ENCODE results near the gene SPATA9. TPM values are rescaled to one million over a fixed set of nuclear protein-coding genes. Genes with fewer than 3 reads are reported as not detected.

SPATA9 gene
- total and polyA plus RNA-seq, 4 donors: 0.28 to 0.49 TPM; not detected in 2

GRCh38 chr5:95717439-95717838, 34.6 kb upstream of the SPATA9 start:
- 88% methylated on average over 2 of the region's 2 CpGs for WGBS
- no peak overlapping the region for H3K4me3 ChIP-seq (ENCODE audit: low read depth in 1 of 3, low read length in 3 of 3)
- H3K36me3 ChIP-seq (ENCODE audit: control insufficient read depth in 4 of 4, insufficient read depth in 3 of 4, low read depth in 1 of 4, low read length in 3 of 4): no peaks in the 10 kb centered on the region

GRCh38 chr5:95715799-95716461, 33.1 kb upstream of the SPATA9 start:
- no peak overlapping the region for H3K9ac ChIP-seq (ENCODE audit: low read depth in 1 of 2, low read length in 2 of 2)
- no peak overlapping the region for H3K27ac ChIP-seq (ENCODE audit: low read depth in 1 of 2, low read length in 2 of 2)
- no peaks in the 10 kb centered on the region for H3K4me1 ChIP-seq (ENCODE audit: control insufficient read depth in 4 of 4, insufficient read depth in 4 of 4, low read length in 3 of 4)
- H3K27me3 ChIP-seq (ENCODE audit: control insufficient read depth in 4 of 4, insufficient read depth in 4 of 4, low read length in 3 of 4): no peaks in the 10 kb centered on the region
- H3K9me3 ChIP-seq (ENCODE audit: control insufficient read depth in 4 of 4, low read length in 3 of 4): no peaks in the 10 kb centered on the region
- no peak overlapping the region for H3K4me3 ChIP-seq (ENCODE audit: low read depth in 1 of 3, low read length in 3 of 3)
- no peaks in the 10 kb centered on the region for H3K36me3 ChIP-seq (ENCODE audit: control insufficient read depth in 4 of 4, insufficient read depth in 3 of 4, low read depth in 1 of 4, low read length in 3 of 4)
- no peak for TF ChIP-seq MAX (IDR thresholded peaks at IDR 0.05)
- TF ChIP-seq TAF1 (conservative IDR thresholded peaks at IDR 0.05): no peak
- DNase-seq (ENCODE audit: low spot score): no peak
- 94% methylated on average over 5 of the region's 5 CpGs for WGBS

More at GRCh38 chr5:95717439-95717838, 34.6 kb upstream of the SPATA9 start:
- no peak for DNase-seq (ENCODE audit: low spot score)
- H3K9me3 ChIP-seq (ENCODE audit: control insufficient read depth in 4 of 4, low read length in 3 of 4): no peaks in the 10 kb centered on the region
- TF ChIP-seq EGR1 (IDR thresholded peaks at IDR 0.05; ENCODE audit: low read depth in 2 of 2) (no peak), REST (IDR thresholded peaks at IDR 0.05) (no peak), YY1 (IDR thresholded peaks at IDR 0.05) (no peak), HNF4A (conservative IDR thresholded peaks at IDR 0.05) (no peak), HNF4G (IDR thresholded peaks at IDR 0.05) (no peak)
- H3K9ac ChIP-seq (ENCODE audit: low read depth in 1 of 2, low read length in 2 of 2): no peak overlapping the region
- H3K4me1 ChIP-seq (ENCODE audit: control insufficient read depth in 4 of 4, insufficient read depth in 4 of 4, low read length in 3 of 4): no peaks in the 10 kb centered on the region
- no peak overlapping the region for H3K27ac ChIP-seq (ENCODE audit: low read depth in 1 of 2, low read length in 2 of 2)
- H3K27me3 ChIP-seq (ENCODE audit: control insufficient read depth in 4 of 4, insufficient read depth in 4 of 4, low read length in 3 of 4): no peaks in the 10 kb centered on the region

- Histone ChIP-seq H3K27me3 (ENCODE audit: control insufficient read depth in 4 of 4, insufficient read depth in 4 of 4, low read length in 3 of 4) (no peaks in the 10 kb centered on the region), H3K9me3 (ENCODE audit: control insufficient read depth in 4 of 4, low read length in 3 of 4) (no peaks in the 10 kb centered on the region), H3K36me3 (ENCODE audit: control insufficient read depth in 4 of 4, insufficient read depth in 3 of 4, low read depth in 1 of 4, low read length in 3 of 4) (no peaks in the 10 kb centered on the region), H3K27ac (ENCODE audit: low read depth in 1 of 2, low read length in 2 of 2) (no peak overlapping the region), H3K4me1 (ENCODE audit: control insufficient read depth in 4 of 4, insufficient read depth in 4 of 4, low read length in 3 of 4) (peaks cover 0 to 5% (median 2%) of the 10 kb centered on the region in 4 donors), H3K4me3 (ENCODE audit: low read depth in 1 of 3, low read length in 3 of 3) (no peak overlapping the region), H3K9ac (ENCODE audit: low read depth in 1 of 2, low read length in 2 of 2) (no peak overlapping the region)
- DNase-seq (ENCODE audit: low spot score): no peak
- 95% methylated on average over 4 of the region's 4 CpGs for WGBS
- TF ChIP-seq HNF4A (conservative IDR thresholded peaks at IDR 0.05) (no peak), YY1 (IDR thresholded peaks at IDR 0.05) (no peak), HNF4G (IDR thresholded peaks at IDR 0.05) (no peak), RAD21 (IDR thresholded peaks at IDR 0.05) (no peak), EGR1 (IDR thresholded peaks at IDR 0.05; ENCODE audit: low read depth in 2 of 2) (no peak), ATF3 (IDR thresholded peaks at IDR 0.05) (no peak), REST (IDR thresholded peaks at IDR 0.05) (no peak), CTCF (IDR thresholded peaks at IDR 0.05; ENCODE audit: low read depth, low read length, missing input control) (no peak), SP1 (IDR thresholded peaks at IDR 0.05) (no peak), MAX (IDR thresholded peaks at IDR 0.05) (no peak), FOXA2 (IDR thresholded peaks at IDR 0.05) (no peak), RXRA (IDR thresholded peaks at IDR 0.05) (no peak), GABPA (IDR thresholded peaks at IDR 0.05 in 1 of 2, conservative IDR thresholded peaks at IDR 0.05 in 1 of 2) (no peak), JUND (IDR thresholded peaks at IDR 0.05) (no peak), FOXA1 (IDR thresholded peaks at IDR 0.05) (no peak)
Observed at GRCh38 chr5:95713960-95714710, 31.3 kb upstream of the SPATA9 start.

Data from liver (tissue), 9 donors.